CD4-positive, alpha-beta T cell treated with Interleukin-6 at 100 ng/mL for 8 hours (primary cell): Measurements from ENCODE around the gene EDN2.

Experiments
- DNase-seq: peaks from one replicate; pipeline ENCODE4 v3.0.0-alpha.2; 2020; ENCODE audit warnings: mixed read lengths, low spot score

The EDN2 gene

DNA sequence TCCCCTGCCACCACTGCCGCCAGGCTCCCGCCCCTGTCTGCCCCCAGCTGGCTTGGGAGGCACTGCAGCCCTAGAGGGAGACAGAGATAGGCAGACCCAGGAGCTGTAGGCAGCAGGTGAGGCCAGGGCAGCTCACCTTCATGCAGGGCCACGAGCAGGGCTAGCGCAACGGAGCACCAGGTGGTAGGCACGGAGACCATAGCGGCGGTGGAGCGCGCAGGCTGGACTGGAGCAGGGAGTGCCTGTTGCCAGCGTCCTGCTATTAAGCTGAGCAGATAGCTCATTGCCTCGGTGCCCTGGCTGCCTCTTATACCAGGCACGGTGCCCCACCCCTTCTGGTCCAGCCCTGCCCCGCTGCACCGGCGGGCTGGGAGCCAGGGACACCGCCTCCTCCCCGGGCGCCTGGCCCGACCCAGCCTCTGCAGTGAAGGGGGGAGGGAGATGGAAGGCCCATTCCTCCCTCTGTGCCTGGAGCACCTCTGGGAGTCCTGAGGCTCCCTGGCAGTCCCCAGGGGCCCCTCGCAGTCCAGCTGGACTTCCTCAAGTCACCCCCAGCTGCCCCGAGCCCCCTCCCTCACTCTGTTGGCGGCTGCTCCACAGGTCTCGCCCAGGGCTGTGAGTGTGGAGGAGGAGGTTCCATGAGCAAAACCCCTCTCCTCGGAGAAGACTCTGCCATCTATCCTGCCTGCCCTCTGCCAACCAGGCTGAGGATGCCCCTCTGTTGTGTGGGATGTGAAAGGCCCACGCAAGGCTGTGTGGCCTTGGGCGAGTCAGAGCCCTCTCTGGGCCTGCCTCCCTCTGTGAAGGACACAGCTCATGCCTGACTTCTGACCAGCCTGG lies at the start of gene EDN2:
TSS of gene EDN2 (minus strand) at position 282 of the 840 bp plus-strand sequence. CDS start at position 200, 82 bp downstream.
- DNase-seq = no peak

- no peak for DNase-seq
Observed at GRCh38 chr1:41533731-41534080, 49.2 kb upstream of the EDN2 start.

DNA sequence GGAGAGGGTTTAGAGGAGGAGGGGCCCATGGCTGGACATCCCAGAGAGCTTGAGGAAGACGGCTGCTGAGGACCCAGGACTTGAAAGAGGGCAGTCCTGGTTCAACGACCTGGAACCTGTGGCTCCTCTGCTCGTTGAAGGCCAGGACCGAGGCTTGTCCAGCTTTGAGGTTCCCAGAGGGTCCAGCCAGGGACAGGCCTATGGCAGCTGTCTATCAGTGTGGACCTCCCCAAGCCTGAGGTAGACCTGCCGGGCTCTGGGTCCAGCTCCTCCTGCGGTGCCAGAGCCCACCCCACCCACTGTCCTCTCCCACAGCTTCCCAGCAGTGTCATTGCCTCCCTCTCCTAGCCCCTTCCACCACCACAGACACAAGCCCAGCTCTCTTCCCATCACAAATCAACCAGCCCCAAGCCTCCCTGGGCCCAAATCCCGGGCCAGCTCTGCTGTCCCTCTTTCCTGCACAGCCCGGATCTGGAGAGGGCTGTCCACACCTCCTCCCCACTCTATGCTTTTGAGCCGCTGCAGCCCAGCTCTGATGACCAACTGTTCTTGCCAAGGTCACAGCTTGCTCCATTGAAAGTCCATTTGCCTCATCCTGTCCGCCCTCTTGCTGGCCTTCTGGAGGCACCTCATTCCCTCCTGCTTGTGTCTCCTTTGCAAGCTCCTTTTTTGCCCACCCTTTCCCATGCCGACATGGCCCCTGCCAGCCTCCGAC lies 48.7 kb upstream of the EDN2 start:
- no peak for DNase-seq

- no peak for DNase-seq
Observed at GRCh38 chr1:41532206-41532975, 47.9 kb upstream of the EDN2 start.

GRCh38 chr1:41530411-41530810 lies 45.9 kb upstream of the EDN2 start:
- no peak for DNase-seq

DNA sequence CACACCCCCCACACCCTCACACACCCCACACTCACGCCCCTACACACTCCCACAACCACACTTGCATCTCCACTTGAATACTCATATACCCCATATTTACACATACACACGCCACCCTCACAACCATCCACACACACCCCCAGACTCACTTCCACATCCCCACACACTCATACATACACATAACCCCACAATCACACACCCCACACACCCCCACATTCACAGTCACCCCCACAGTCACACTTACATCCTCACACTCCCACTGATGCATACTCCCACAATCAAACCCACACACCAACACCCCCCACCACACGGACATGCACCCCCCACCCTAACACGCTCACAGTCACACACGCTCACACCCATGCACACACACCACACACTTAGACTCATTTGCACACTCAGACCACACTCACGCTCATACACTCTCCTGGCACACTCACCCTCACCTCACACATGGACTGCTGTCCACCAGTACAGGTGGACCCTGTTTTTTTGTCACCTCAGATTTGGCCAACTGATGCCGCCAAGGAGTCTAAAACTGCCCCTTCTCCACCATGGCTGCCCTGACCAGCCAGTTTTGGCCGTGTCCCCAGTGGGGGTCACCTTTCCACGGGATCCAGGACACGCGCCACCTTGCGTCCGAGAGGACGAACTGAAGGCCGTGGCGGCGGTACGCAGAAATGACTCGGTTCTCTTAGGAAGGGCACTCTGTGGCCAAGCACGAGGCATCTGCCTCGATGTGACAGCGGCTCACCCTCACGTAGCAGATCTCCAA lies 45.3 kb upstream of the EDN2 start:
- no peak for DNase-seq

- DNase-seq = no peak
Observed at GRCh38 chr1:41528726-41529605, 44.5 kb upstream of the EDN2 start.

DNA sequence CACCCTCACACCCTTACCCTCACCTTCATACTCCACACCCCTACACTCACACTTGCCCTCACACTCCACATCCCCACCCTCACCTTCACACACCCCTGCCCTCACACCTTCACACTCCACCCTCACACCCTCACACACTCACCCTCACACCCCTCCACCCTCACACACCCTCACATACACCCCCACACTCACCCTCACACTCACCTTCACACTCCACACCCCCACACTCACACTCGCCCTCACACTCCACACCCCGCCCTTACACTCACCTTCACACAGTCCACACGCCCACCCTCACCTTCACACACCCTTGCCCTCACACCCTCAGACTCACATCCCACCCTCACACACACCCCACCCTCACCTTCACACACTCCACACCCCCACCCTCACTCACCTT lies 43.6 kb upstream of the EDN2 start:
- DNase-seq = no peak

- DNase-seq = no peak
Observed at GRCh38 chr1:41526956-41527561, 42.6 kb upstream of the EDN2 start.

DNA sequence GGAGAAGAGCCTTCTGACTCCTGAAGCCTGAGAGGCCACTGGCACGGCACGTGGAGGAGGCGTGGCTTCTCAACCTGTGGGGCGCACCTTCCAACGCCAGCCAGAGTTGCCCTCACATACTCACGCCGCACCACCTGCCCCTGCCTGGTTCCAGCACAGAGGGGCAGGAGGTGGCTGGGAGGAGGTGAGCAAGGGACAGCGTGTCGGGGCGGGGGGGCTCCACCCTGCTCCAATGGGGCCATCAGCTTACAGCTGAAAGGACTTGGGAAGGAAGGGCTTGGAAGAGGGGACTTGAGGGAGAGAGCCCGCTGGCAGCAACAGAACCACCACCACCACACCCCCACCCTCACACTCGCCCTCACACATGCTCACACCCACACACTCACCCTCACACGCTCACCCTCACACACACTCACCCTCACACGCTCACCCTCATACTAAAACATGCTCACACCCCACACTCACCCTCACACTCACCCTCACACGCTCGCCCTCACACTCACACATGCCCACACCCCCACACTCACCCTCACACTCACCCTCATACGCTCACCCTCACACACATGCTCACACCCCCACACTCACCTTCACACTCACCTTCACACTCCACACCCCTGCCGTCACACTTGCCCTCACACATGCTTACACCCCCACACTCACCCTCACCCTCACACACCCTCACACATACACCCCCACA lies 41.6 kb upstream of the EDN2 start:
- DNase-seq = no peak

DNA sequence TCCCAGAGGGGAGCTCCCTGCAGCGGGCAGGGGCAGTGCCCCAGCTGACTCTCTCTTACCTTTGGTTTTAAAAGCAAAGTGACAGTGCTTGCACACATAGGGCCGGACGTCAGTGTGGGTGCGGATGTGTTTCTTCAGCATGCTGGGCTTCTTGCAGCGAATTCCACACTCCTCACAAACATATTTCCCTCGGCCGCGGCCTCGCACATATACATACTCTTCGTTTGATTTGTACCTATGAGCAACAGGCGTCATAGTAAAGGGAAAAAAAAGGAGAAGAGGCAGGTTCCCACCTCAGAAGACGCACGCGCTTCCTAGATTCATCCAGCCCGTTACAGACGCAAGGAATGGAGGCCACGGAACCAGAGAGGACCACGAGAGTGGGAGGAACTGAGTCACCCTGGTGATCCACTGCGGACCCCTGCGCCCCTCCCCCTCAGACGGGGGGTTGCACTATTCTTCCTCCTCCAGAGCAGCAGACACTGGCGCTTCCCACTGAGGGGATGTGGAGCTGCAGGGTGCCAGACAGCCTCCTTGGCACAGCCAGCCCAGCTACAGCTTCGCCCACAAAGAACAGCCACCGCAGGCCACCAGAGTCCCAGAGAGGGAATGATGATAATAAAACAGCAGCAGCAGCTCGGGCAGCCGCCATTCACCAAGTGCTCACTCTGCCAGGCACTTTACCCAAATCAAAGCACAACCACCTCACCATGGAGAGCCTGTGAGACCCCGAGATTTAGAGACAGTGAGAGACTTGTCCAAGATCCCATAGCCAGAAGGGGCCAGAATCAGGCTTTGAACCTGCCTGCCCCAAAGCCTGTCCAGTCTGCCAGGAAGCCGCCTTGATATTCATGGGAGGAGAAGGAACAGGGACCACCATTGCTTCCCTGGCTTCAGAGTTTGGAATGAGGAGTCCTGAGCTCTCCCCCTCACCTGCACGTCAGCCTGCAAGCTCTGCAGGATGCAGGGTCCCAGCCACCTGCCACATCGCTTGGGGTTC lies 40.5 kb upstream of the EDN2 start:
- no peak for DNase-seq

GRCh38 chr1:41523949-41524675 lies 39.6 kb upstream of the EDN2 start:
- no peak for DNase-seq

- DNase-seq = no peak
Observed at GRCh38 chr1:41523071-41523470, 38.6 kb upstream of the EDN2 start.

DNA sequence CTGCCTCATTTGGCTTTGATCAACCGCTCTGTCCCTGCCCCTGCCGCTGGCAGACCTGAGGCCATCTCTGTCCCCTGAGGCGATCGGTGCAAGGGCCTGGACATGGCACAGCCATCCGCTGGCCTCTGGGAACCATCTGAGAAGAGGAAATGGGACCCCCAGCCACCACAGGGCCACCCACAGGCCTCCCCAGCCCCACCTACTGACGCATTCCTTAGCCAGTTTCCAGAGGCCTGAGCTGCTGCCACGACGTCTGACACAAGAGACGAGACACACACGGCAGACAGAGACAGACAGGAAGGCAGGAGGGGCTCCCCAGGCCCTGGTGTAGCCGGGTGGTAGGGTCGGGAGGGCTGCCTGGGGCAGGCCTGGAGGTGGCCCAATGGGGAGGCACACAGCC lies 37.3 kb upstream of the EDN2 start:
- no peak for DNase-seq

GRCh38 chr1:41520951-41521752 lies 36.7 kb upstream of the EDN2 start:
- DNase-seq = no peak

DNA sequence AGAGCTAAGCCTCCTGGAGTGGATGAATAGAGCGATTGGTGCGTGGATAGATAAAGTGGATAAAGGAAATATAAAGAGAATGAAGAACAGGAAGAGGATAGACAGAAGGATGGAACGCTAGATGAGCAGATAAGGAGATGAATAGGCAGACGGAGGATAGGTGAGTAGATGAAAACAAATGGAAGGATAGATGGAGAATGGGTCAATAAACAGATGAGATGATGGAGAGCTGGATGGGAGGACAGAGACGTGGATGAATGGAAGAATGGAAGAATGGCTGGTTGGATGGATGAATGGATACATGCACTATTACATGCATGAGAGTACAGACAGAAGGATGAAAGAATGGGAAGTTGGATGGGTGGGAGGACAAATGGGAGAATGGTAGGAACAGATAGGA lies 35.2 kb upstream of the EDN2 start:
- DNase-seq = no peak

DNA sequence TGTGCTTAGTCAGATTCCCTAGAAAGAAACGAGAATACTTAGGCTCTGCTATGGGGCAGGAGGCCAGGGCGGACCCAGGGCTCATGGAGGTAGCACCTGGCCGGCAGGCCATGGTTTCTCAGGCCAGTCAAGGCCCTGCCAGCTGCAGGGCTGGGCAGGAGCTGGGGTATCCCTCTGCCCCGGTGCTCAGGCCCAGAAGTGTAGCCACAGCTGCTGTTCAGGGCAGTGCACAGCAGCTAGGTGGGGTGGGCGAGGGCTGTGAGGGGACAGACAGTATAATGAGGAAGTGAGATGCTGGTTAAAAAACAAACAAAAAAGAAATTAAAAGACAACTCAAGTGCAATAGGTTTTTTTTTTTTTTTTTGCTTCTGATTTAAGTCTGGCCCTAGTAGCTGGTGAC lies 34.0 kb upstream of the EDN2 start:
- no peak for DNase-seq
